Activated T-helper 9 cell treated with anti-CD3 and anti-CD28 coated beads, Interleukin-2, amount 50 U/mL, for 16 hours (primary cell): Measurements from ENCODE around the gene LRRC39.

Experiments used
- DNase-seq: peaks from one replicate; pipeline ENCODE4 v3.0.0-alpha.2; 2020; ENCODE audit warnings: low read depth

The LRRC39 gene

DNA sequence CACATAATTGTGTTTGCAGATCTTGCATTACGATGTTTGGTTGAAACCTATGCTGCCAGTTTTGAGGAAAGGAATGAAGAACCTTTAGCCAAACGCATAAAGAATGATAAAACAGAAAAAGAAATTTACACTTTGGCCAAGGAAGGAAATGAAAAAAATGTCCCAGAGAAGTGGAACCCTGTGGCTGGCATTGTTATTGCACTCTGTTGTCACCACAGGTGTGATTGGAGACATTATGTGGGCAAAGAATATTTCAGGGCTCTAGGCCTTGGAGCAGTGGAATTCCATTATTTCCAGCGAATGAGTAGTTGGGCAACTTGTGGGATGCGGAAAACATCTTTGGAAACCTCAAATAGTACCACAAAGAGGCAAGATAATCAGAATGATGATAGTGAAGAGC is 30.2 kb downstream of the LRRC39 start:
- no peak for DNase-seq

DNA sequence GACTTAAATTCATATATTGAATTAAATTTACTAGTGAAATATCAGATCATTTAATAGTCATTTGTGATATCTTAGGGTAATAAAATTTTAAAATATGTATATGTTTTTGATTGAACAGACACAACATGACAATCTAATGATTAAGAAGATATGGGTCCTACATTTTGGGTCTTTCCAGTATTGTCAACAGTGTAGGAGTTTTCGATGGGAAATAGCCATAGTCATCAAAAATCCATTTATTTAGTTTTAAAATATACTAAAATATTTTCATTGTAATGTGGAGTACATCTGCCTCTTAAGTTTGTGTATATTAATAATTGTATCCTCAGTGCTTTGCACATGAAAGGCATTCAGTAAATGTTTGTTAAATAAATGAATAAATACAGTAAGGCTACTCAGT is 31.1 kb downstream of the LRRC39 start:
- no peak for DNase-seq

GRCh38 chr1:100145116-100145515 is 32.9 kb downstream of the LRRC39 start:
- DNase-seq: no peak

GRCh38 chr1:100142343-100142742 is 35.7 kb downstream of the LRRC39 start:
- no peak for DNase-seq

DNA sequence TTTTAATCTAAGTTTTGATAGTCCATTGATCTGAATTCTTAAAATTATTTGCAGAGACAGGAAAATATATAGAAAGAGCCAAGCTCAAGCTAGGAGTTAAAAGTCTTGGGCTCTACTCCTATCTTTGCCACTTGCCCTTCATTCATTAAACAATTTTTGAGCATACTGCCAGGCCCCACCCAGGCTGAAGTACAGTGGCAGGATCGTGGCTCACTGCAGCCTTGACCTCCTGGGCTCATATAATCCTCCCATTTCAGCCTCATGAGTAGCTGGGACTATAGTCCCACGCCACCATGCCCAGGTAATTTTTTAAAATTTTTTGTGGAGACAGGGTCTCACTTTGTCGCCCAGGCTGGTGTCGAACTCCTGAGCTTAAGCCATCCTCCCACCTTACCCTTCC is 36.9 kb downstream of the LRRC39 start:
- DNase-seq: no peak

- DNase-seq: no peak
These were observed 40.5 kb downstream of the LRRC39 start for GRCh38 chr1:100137602-100138001.

DNA sequence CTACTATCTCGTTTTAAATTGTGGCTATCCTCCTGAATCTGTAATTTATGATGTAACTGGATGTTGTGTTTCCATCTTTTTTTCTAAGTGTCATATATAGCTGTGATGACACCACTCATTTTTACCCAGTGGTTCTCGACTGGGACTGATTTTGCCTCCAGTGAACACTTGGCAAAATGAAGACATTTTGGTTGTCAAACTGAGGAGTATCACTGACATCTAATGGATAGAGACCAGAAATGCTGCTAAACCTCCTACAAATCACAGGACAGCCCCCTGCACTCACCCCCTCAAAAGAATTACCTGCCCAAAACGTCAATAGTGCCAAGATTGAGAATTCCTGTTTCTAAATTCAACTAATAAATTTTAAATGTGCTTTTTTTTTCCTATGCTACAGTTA is 43.2 kb downstream of the LRRC39 start:
- no peak for DNase-seq

DNA sequence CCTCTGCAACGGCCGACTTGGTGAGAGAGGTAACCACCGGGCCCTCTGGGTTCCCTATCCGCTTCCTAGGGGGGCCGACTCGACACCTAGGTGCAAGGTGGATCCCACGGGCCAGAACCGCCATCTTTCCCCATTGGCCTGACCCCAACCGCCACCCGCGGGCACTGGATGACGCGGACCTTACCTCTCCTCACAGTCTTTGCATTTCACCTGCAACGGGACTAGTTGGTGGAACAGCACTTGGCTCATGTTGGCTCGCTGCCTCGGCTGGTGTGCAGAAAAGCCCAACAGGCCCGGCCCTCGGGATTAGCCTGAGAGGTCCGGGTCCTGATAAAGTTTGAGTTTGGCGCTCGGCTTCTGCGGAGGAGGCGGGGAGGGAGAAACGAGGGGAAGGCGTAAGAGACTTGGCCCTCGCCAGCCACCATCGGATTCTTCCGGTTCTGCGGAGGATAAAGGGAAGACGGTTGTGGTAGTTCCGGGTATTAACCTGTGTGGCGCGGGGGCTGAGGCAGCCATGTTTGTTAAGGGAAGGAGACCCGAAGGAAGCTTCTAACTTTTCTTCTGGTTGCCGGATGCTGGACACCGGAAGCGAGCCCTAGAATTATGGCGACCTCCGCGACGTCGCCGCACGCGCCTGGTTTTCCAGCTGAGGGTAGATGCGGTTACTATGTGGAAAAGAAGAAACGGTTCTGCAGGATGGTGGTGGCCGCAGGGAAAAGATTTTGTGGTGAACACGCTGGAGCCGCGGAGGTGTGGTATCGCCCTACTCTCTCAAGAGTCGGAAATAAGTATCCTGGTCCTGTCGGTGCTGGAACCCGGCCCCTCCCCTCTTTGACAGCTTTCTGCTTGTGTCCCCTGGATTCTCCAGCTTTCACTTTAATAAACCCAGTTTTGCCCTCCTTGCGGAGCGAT is 45.2 kb downstream of the LRRC39 start, which contains the start of the genes SASS6 and TRMT13:
TSS of gene SASS6 (minus strand) at position 365 of the 912 bp plus-strand sequence. CDS start at position 249, 116 bp downstream.
TSS of gene TRMT13 (plus strand) at position 598 of the 912 bp plus-strand sequence. CDS start at position 604, 6 bp downstream.
- peak; percentile 90 for DNase-seq

GRCh38 chr1:100131623-100132022 is 46.4 kb downstream of the LRRC39 start:
- no peak for DNase-seq

DNA sequence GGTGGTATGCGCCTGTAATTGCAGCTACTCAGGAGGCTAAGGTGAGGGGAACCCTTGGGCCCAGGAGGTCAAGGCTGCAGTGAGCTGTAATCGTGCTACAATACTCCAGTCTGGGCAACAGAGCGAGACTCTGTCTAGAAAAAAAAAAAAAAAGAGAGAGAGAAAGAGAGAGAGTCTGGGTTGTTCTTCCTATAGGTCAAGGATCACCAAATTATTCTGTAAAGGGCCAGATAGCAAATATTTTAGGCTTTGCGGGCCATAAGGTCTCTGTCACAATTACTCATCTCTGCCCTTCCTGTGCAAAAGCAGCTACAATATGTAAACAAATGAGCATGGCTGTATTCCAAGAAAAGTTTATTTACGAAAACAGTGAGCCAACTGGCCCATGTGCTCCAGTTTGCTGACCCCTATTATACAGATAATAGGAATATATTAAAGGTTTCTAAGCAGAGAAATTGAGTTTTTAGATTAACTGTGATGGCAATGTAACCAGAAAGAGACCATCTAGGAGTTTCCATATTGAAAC is 47.4 kb downstream of the LRRC39 start:
- no peak for DNase-seq

DNA sequence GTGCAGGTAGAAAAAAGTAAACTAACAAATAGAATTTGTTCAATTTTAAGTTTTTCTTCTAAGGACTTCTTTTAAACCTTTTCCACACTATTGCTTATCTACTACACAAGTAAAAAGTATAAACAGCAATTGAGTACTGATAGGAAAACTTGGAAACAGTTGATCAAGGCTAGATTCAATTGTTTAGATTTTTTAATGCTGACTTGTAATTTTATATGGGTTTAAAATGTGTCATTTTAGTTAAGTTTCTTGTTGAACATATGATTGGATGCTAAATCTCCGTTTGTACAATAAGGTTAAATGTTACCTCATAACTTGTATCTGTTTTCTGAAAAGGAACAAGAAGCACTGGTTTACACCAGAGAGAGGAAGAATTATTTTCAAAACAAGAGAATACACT is 50.8 kb downstream of the LRRC39 start:
- DNase-seq: no peak

DNA sequence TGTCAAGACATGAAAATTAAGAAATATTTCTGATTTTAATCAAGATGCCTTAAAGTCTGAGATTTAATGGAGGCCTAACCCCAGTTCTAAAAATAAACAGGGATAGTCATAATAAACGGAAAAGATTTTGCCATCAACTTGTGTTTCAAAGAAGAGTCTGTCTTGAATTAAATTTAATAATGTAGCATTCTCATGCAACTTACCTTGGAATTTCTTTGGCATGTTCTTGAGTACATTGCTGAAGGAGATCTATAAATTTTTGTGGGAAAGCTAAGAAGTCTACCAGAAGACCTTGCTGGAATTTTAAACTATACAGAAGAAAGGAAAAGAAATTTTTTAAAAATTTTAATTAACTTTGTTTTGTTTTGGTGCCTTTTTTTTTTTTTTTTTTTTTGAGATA is 55.9 kb downstream of the LRRC39 start:
- no peak for DNase-seq

- no peak for DNase-seq
These were observed 62.5 kb downstream of the LRRC39 start for GRCh38 chr1:100115524-100115923.

DNA sequence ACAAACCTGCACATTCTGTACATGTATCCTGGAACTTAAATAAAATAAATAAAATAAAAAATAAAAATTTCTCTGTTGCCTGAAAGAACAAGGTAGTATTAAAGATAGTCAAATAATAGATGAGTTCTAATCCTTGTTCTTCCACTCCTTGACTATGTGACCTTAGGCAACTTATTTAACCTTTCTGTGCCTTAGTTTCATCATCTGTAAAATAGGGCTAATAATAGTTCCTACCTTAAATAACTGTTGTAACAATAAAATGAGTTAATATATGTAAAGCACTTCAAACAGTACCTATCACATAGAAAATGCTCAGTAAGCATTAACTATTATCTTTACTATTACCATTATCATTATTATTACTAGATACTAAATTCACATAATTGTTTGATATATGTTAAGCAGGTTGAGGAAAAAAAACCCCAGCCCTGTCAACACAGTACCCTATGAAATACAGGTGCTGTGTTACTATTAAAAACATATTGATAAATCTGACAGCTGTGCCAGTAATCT is 68.4 kb downstream of the LRRC39 start:
- no peak for DNase-seq

- no peak for DNase-seq
These were observed 70.4 kb downstream of the LRRC39 start for GRCh38 chr1:100107696-100108095.

- no peak for DNase-seq
These were observed 76.5 kb downstream of the LRRC39 start for GRCh38 chr1:100101564-100101963.

- no peak for DNase-seq
These were observed 77.9 kb downstream of the LRRC39 start for GRCh38 chr1:100100202-100100601.
